GM11168 (cell line): ENCODE data around the gene RIMBP3B.
"Not testable (repeated sequence)": the region's sequence is repeated elsewhere in the genome, so short reads cannot be mapped to it uniquely, and the experiment has no call there.

ENCODE experiments used
- in situ Hi-C: fragments of 300-500 bp; cut with MboI; formaldehyde crosslinking; loops from one replicate; pipeline ENCODE4 v1.12.0; 2022; ENCODE audit warnings: low sequenced_read_pairs; ENCODE audit not compliant: unreplicated experiment

RIMBP3B gene

GRCh38 chr22:21383701-21384467 lies at the start of gene RIMBP3B:
Gene RIMBP3B, plus strand, starts transcription at chr22:21383751. Its CDS starts 108 bp downstream, at chr22:21383859.
- in situ Hi-C loops: loop anchor here (25.0 kb wide), 1 partner anchor 178 kb away; the partner anchor contains the start of genes RIMBP3C and UBE2L3

- in situ Hi-C loops: not testable (repeated sequence)
Observed at GRCh38 chr22:21357527-21357926, 26.0 kb upstream of the RIMBP3B start.

GRCh38 chr22:21360525-21360924 lies 23.0 kb upstream of the RIMBP3B start:
- in situ Hi-C loops: not testable (repeated sequence)

GRCh38 chr22:21362473-21362872 lies 21.1 kb upstream of the RIMBP3B start:
- in situ Hi-C loops: not testable (repeated sequence)

DNA sequence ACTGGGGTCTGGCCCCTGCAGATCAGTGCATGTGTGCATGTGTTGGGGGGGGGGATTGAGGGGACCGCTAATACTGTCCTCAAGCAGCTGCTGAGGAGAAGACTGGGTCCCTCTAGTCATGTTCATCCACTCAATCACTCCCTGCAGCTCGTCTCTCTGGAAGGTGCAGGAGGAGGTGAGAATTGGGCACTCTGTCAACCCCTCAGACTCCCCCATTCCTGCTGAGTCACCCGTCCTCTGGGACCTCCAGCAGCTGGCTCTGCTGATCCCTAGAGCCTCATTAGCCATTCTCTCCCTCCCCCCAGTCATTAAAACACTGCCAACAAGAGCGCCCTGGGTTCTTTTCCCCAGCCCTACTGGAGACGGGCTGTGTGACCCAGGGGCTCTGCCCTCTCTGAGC lies 20.5 kb upstream of the RIMBP3B start:
- in situ Hi-C loops: not testable (repeated sequence)

DNA sequence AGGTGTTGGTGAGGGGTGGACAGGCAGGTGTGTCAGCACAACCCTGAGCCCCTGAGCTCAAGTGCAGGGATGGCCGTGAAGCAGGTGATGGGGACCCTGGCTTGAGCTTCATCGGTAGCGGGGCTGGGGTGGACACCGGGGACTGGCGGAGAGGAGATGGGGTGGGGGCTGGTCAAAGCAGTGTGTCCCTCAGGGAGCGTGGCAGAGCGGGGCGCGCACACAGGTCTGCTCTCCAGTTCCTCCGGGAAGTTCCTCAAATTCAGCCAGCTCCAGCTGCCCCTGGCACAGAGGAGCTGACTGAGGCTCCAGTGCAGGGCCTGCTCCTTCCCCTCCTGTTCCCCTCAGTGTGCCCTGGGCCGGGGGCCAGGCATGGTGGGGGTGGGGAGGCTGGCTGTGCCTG lies 19.7 kb upstream of the RIMBP3B start:
- in situ Hi-C loops: not testable (repeated sequence)

GRCh38 chr22:21364362-21364761 lies 19.2 kb upstream of the RIMBP3B start:
- in situ Hi-C loops: not testable (repeated sequence)

- in situ Hi-C loops: not testable (repeated sequence)
Observed at GRCh38 chr22:21365337-21365736, 18.2 kb upstream of the RIMBP3B start.

DNA sequence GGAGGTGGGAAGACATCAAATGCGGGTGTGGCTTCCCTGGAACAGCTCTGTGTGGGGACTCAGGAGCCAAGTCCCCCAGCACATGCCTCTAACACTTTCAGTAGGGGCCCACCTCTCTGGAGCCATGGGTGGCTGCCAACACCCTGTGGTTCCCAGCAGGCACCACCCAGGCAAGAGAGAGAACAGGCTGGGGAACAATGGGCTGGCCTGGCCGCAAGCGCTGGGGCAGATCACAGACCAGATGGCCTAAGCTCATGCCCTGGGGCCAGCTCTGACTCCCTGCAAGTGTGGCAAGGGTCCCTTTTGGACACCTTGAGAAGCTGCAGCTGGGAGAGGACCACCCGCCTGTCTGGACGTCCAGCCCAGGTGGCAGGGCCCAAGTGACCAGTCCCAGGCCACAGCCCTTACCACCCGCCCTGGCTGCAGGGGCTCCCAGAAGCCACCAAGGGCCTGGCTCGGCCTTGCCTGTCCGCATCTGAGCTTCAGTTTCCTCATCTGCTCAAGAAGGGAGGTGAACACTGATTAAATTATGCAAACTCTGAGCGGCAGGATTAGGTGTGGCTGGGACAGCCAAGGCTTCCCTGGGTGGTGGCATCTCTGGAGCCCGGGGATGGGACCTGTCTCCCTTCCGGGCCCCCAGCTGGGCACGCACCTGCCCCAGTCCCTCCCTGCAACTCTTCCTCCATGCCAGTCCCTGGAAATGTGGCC lies 14.8 kb upstream of the RIMBP3B start:
- in situ Hi-C loops: not testable (repeated sequence)

GRCh38 chr22:21375880-21376279 lies 7.7 kb upstream of the RIMBP3B start:
- in situ Hi-C loops: loop anchor here (25.0 kb wide), 1 partner anchor 186 kb away; the partner anchor contains the start of genes RIMBP3C and UBE2L3

GRCh38 chr22:21384468-21385357 lies 1.2 kb downstream of the RIMBP3B start:
- in situ Hi-C loops: loop anchor here (25.0 kb wide), 1 partner anchor 178 kb away; the partner anchor contains the start of genes RIMBP3C and UBE2L3

DNA sequence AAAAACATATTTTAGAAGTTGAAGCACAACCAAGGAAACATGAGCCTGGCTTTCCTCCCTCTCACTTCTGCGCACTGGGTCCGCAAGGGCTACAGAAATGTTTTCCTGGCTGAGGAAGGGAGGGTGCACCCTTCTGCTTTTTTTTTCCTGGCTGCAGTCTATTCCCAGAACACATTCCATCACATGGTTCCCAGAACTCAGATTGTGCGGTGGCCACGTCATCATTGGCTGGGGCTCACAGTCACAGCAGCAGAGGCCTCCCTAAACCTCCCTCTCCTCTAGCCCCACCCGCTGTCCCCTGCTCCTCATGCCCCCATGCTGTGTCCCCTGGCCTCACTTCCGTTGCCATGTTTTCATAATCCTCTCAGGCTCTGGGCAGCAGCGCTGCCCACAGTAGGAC lies 5.9 kb downstream of the RIMBP3B start:
- in situ Hi-C loops: loop anchor here (25.0 kb wide), 1 partner anchor 173 kb away; the partner anchor contains the start of genes RIMBP3C and UBE2L3

DNA sequence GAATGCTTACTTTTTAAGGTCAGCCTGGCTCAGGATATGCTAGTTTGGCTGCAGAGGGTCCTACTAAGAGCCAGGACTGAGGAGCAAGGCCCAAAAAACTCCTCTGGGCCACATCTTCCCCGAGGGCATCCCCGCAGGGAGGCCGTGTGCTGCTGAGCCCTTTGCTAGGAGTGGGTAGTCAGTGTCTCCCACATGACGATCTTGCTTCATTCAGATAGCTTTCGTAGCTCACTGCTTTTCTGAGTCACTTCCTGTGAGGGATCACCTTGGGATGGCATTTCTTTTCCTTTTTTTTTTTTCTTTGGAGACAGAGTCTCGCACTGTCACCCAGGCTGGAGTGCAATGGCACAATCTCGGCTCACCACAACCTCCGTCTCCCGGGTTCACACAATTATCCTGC lies 6.5 kb downstream of the RIMBP3B start:
- in situ Hi-C loops: loop anchor here (25.0 kb wide), 1 partner anchor 172 kb away; the partner anchor contains the start of genes RIMBP3C and UBE2L3

DNA sequence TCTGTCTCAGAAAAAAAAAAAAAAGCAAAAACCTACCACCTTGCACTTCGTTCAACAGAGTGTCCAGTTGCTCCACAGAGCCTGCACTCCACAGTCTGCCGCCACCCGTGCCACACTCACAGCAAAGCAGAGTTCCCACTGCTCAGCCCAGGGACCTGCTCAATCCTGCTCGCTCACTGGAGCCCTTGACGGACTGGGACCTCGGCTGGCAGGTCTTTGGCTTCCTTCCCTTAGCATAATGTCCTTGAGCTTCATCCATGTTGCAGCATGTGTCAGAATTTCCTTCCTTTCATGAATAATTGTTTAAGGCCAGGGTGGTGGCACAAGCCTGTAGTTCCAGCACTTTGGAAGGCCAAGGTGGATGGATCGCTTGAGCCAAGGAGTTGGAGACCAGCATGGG lies 11.1 kb downstream of the RIMBP3B start:
- in situ Hi-C loops: loop anchor here (25.0 kb wide), 1 partner anchor 168 kb away; the partner anchor contains the start of genes RIMBP3C and UBE2L3

DNA sequence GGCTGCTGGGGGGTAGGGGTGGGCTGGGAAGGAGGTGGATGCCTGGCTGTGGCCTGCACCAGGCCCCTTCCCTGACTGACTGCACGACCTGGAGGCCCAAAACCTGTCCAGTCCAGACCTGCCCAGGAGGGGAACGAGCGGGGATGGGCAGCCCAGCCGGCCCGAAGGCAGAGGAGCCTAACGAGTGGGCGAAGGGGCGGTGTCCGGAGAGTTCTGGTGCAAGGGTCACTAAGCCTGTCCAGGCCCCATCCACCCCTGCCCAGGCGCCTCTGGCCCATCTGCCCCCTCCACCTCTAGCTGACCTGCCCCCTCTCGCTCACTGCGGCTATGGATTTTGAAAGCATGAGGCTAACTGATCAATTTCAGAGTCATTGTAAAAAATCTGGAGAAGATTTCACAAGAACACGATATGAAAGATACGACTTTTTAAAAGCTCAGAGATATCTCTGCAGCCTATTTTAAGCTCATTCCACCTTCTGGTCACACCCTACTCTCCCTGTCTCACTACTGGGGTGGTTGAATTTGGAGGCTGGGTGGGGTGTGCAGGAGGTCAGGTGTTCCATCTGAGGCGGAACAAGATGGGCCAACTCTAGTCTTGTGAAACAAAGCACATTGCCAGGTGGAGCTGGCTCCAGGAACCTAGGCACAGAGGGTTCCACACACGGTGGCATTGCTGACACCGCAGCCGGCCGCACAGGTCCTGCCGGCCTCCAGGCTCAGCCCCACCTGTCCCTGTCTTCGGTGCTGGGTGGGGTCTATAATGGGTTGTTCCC lies 17.8 kb downstream of the RIMBP3B start:
- in situ Hi-C loops: not testable (repeated sequence)

GRCh38 chr22:21402763-21403314 lies 19.3 kb downstream of the RIMBP3B start:
- in situ Hi-C loops: not testable (repeated sequence)

GRCh38 chr22:21407139-21407538 lies 23.6 kb downstream of the RIMBP3B start:
- in situ Hi-C loops: not testable (repeated sequence)

- in situ Hi-C loops: not testable (repeated sequence)
Observed at GRCh38 chr22:21407792-21408191, 24.2 kb downstream of the RIMBP3B start.

GRCh38 chr22:21416375-21416774 lies 32.8 kb downstream of the RIMBP3B start:
- in situ Hi-C loops: not testable (repeated sequence)
